Activated T-cell treated with anti-CD3 and anti-CD28 coated beads, Interleukin-2, amount 50 U/mL, for 72 hours (primary cell): ENCODE results near the gene CNGB1. TPM values are rescaled to one million over a fixed set of nuclear protein-coding genes. Genes with fewer than 3 reads are reported as not detected.

ENCODE experiments used
- ATAC-seq, 2 donors: fragments of 150-1000 bp; cut with Tn5 transposase; replicated peaks in 1 of 2; 2 replicates each; pipeline ENCODE4 v1.10.0; 2021; ENCODE audit warnings: moderate library complexity in 2 of 2, mild to moderate bottlenecking in 1 of 2
- DNase-seq, 2 donors: peaks; one replicate each; pipeline ENCODE4 v3.0.0; 2021 to 2022; ENCODE audit warnings: mixed read lengths in 1 of 2
- H3K27ac Mint-ChIP-seq: one replicate; pipeline ENCODE4 v1.8.0; 2022; ENCODE audit warnings: mild to moderate bottlenecking, moderate library complexity, mixed read lengths
- H3K27me3 Mint-ChIP-seq: one replicate; pipeline ENCODE4 v1.8.0; 2022; ENCODE audit warnings: low read depth, mixed read lengths
- H3K36me3 Mint-ChIP-seq, 2 donors: one replicate each; pipeline ENCODE4 v1.8.0; 2022; ENCODE audit warnings: mixed read lengths in 2 of 2, mild to moderate bottlenecking in 1 of 2; ENCODE audit not compliant: insufficient read depth in 2 of 2
- H3K4me1 Mint-ChIP-seq: one replicate; pipeline ENCODE4 v1.8.0; 2022; ENCODE audit warnings: low read depth, mixed read lengths
- H3K4me3 Mint-ChIP-seq, 2 donors: one replicate each; pipeline ENCODE4 v1.8.0; 2022; ENCODE audit warnings: mild to moderate bottlenecking in 2 of 2, mixed read lengths in 2 of 2, moderate library complexity in 2 of 2
- H3K9me3 Mint-ChIP-seq, 2 donors: one replicate each; pipeline ENCODE4 v1.8.0; 2022; ENCODE audit warnings: mixed read lengths in 2 of 2
- total RNA-seq, 2 donors: library from RNA; stranded (reverse); gene quantifications; one replicate each; pipeline ENCODE4 v1.2.3, GENCODE V29; 2022

Gene CNGB1
- total RNA-seq, 2 donors from 2014 or later = not detected

GRCh38 chr16:58000706-58001676 lies 30.1 kb upstream of the CNGB1 start, which contains the start of gene USB1:
USB1 (plus strand) TSS chr16:58001407; CDS start chr16:58001484, 77 bp downstream.
- no peak within 1 kb of the TSS for H3K27ac Mint-ChIP-seq
- H3K36me3 Mint-ChIP-seq = peaks cover 1 to 9% of the 10 kb centered on the region in 2 donors
- DNase-seq = peak; percentile 87 to 94
- no peaks in the 10 kb centered on the region for H3K9me3 Mint-ChIP-seq
- H3K27me3 Mint-ChIP-seq = no peaks in the 10 kb centered on the region
- peak; percentile 81 to 85 for ATAC-seq
- peaks cover 56% of the 10 kb centered on the region for H3K4me1 Mint-ChIP-seq
- H3K4me3 Mint-ChIP-seq = peak within 1 kb of the TSS; percentile 93 to 95

GRCh38 chr16:57999971-58000705 lies 29.2 kb upstream of the CNGB1 start, which contains the start of gene ZNF319:
ZNF319 (minus strand) TSS chr16:58000672; CDS start chr16:57998265, 2,407 bp downstream.
- Mint-ChIP-seq H3K4me3 (peak within 1 kb of the TSS; percentile 93 to 95), H3K27me3 (no peaks in the 10 kb centered on the region), H3K36me3 (peaks cover 1 to 7% of the 10 kb centered on the region in 2 donors), H3K27ac (peak within 1 kb of the TSS; percentile 62), H3K4me1 (peaks cover 56% of the 10 kb centered on the region), H3K9me3 (no peaks in the 10 kb centered on the region)
- DNase-seq (peak; percentile 28 to 29), ATAC-seq (peak; percentile 20 to 26)

GRCh38 chr16:57999366-57999970 lies 28.5 kb upstream of the CNGB1 start:
- Mint-ChIP-seq H3K9me3 (no peaks in the 10 kb centered on the region), H3K4me1 (peaks cover 51% of the 10 kb centered on the region), H3K27me3 (no peaks in the 10 kb centered on the region), H3K36me3 (peaks cover 1 to 3% of the 10 kb centered on the region in 2 donors), H3K27ac (peak overlapping the region; percentile 62), H3K4me3 (peak overlapping the region; percentile 80 to 87)
- ATAC-seq (no peak), DNase-seq (peak; percentile 30 to 36)

- Mint-ChIP-seq H3K27me3 (no peaks in the 10 kb centered on the region), H3K27ac (peak overlapping the region; percentile 62), H3K9me3 (no peaks in the 10 kb centered on the region), H3K4me1 (peaks cover 46% of the 10 kb centered on the region), H3K36me3 (peaks cover 1 to 2% of the 10 kb centered on the region in 2 donors), H3K4me3 (peak overlapping the region; percentile 80 to 87)
- DNase-seq (no peak), ATAC-seq (no peak)
Observed at GRCh38 chr16:57998992-57999365, 28.1 kb upstream of the CNGB1 start.

GRCh38 chr16:57998486-57998885 lies 27.6 kb upstream of the CNGB1 start:
- peak in 1 of 2 donors; percentile 27 for ATAC-seq
- Mint-ChIP-seq H3K27me3 (no peaks in the 10 kb centered on the region), H3K4me1 (peaks cover 43% of the 10 kb centered on the region), H3K9me3 (no peaks in the 10 kb centered on the region), H3K4me3 (peak overlapping the region; percentile 80 to 87), H3K27ac (no peak overlapping the region), H3K36me3 (peaks cover 0 to 1% of the 10 kb centered on the region in 2 donors)
- DNase-seq = peak; percentile 47 to 57

- H3K27ac Mint-ChIP-seq = peak overlapping the region; percentile 26
- no peaks in the 10 kb centered on the region for H3K27me3 Mint-ChIP-seq
- ATAC-seq = no peak
- no peaks in the 10 kb centered on the region for H3K9me3 Mint-ChIP-seq
- DNase-seq = no peak
- H3K4me3 Mint-ChIP-seq = peak overlapping the region; percentile 80 to 87
- H3K4me1 Mint-ChIP-seq = peaks cover 43% of the 10 kb centered on the region
- H3K36me3 Mint-ChIP-seq = peaks cover 0 to 1% of the 10 kb centered on the region in 2 donors
Observed at GRCh38 chr16:57997528-57998265, 26.8 kb upstream of the CNGB1 start.

- Mint-ChIP-seq H3K4me1 (peaks cover 41% of the 10 kb centered on the region), H3K9me3 (no peaks in the 10 kb centered on the region), H3K4me3 (no peak overlapping the region), H3K27me3 (no peaks in the 10 kb centered on the region), H3K36me3 (peaks cover 0 to 1% of the 10 kb centered on the region in 2 donors), H3K27ac (no peak overlapping the region)
- DNase-seq = no peak
- ATAC-seq = no peak
Observed at GRCh38 chr16:57997176-57997527, 26.2 kb upstream of the CNGB1 start.

- Mint-ChIP-seq H3K4me3 (no peak overlapping the region), H3K27ac (no peak overlapping the region), H3K9me3 (no peaks in the 10 kb centered on the region), H3K36me3 (peaks cover 0 to 1% of the 10 kb centered on the region in 2 donors), H3K27me3 (no peaks in the 10 kb centered on the region), H3K4me1 (peaks cover 36% of the 10 kb centered on the region)
- no peak for ATAC-seq
- no peak for DNase-seq
Observed at GRCh38 chr16:57996406-57997175, 25.7 kb upstream of the CNGB1 start.

GRCh38 chr16:57995721-57996405 lies 24.9 kb upstream of the CNGB1 start:
- ATAC-seq (no peak), DNase-seq (no peak)
- Mint-ChIP-seq H3K36me3 (peaks cover 0 to 1% of the 10 kb centered on the region in 2 donors), H3K4me3 (no peak overlapping the region), H3K27ac (no peak overlapping the region), H3K27me3 (no peaks in the 10 kb centered on the region), H3K4me1 (peaks cover 32% of the 10 kb centered on the region), H3K9me3 (no peaks in the 10 kb centered on the region)

GRCh38 chr16:57994778-57995177 lies 23.9 kb upstream of the CNGB1 start:
- H3K36me3 Mint-ChIP-seq = peaks cover 0 to 1% of the 10 kb centered on the region in 2 donors
- ATAC-seq (peak; percentile 32 to 41), DNase-seq (peak; percentile 52 to 55)
- H3K9me3 Mint-ChIP-seq = no peaks in the 10 kb centered on the region
- peaks cover 32% of the 10 kb centered on the region for H3K4me1 Mint-ChIP-seq
- H3K27me3 Mint-ChIP-seq = no peaks in the 10 kb centered on the region
- H3K4me3 Mint-ChIP-seq = peak overlapping the region in 1 of 2 donors; percentile 19
- H3K27ac Mint-ChIP-seq = peak overlapping the region; percentile 86

GRCh38 chr16:57994361-57994760 lies 23.4 kb upstream of the CNGB1 start:
- ATAC-seq (no peak), DNase-seq (no peak)
- Mint-ChIP-seq H3K27me3 (no peaks in the 10 kb centered on the region), H3K4me1 (peaks cover 30% of the 10 kb centered on the region), H3K9me3 (no peaks in the 10 kb centered on the region), H3K36me3 (peaks cover 0 to 1% of the 10 kb centered on the region in 2 donors), H3K27ac (peak overlapping the region; percentile 86), H3K4me3 (peak overlapping the region in 1 of 2 donors; percentile 19)
